HUES48 (cell line): ENCODE measurements around the gene ZBTB5.
"Not testable (repeated sequence)": the region's sequence is repeated elsewhere in the genome, so short reads cannot be mapped to it uniquely, and the experiment has no call there.

ENCODE experiments used
- H3K27ac ChIP-seq: one replicate; pipeline ENCODE4 v1.7.0; 2013; ENCODE audit warnings: low read depth, low read length, inconsistent platforms
- H3K27me3 ChIP-seq: 2 replicates; pipeline ENCODE4 v1.6.1; 2013; ENCODE audit warnings: mild to moderate bottlenecking, low read length; ENCODE audit not compliant: control insufficient read depth, insufficient read depth
- H3K36me3 ChIP-seq: 2 replicates; pipeline ENCODE4 v1.6.1; 2013; ENCODE audit warnings: low read length; ENCODE audit not compliant: control insufficient read depth, insufficient read depth
- H3K4me1 ChIP-seq: 2 replicates; pipeline ENCODE4 v1.6.1; 2013; ENCODE audit warnings: mild to moderate bottlenecking, low read length; ENCODE audit not compliant: control insufficient read depth, insufficient read depth
- H3K4me3 ChIP-seq: 2 replicates; pipeline ENCODE4 v1.5.1; 2013; ENCODE audit warnings: mild to moderate bottlenecking, low read depth, low read length
- H3K9ac ChIP-seq: 2 replicates; pipeline ENCODE4 v1.6.1; 2013; ENCODE audit warnings: mild to moderate bottlenecking, low read depth, low read length, moderate library complexity
- H3K9me3 ChIP-seq: 2 replicates; pipeline ENCODE4 v1.6.1; 2013; ENCODE audit warnings: low read length; ENCODE audit not compliant: control insufficient read depth, insufficient read depth

Gene ZBTB5

DNA sequence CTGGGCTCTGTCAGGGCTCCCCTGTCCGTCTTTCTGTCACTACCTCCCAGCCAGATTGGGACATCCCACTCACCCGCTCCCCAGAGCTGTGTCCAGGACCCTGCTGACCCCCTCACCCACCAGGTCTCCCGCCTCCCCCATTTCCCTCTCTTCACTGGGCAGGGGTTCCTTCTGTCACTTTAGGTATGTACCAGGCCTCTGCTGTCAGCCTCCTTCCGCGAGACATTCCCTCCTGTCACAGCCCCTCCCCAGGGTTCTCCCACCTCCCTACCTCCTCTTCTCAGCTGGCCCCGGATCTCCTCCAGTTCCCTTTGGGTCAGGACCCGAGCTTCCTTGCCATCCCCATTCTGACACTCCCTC is 21.0 kb upstream of the ZBTB5 start:
- peak overlapping the region; percentile 83 for H3K4me3 ChIP-seq
- H3K27ac ChIP-seq: peak overlapping the region; percentile 51
- no peaks in the 10 kb centered on the region for H3K9me3 ChIP-seq

GRCh38 chr9:37485389-37486255 is 20.4 kb upstream of the ZBTB5 start, which contains the start of gene POLR1E:
Gene POLR1E, plus strand, starts transcription at chr9:37485948. Its CDS starts 100 bp downstream, at chr9:37486048.
- peak within 1 kb of the TSS; percentile 83 for H3K4me3 ChIP-seq
- peak within 1 kb of the TSS; percentile 34 for H3K9ac ChIP-seq
- H3K9me3 ChIP-seq: no peaks in the 10 kb centered on the region
- H3K36me3 ChIP-seq: peaks cover 36% of the 10 kb centered on the region
- no peaks in the 10 kb centered on the region for H3K27me3 ChIP-seq
- peak within 1 kb of the TSS; percentile 51 for H3K27ac ChIP-seq
- peaks cover 16% of the 10 kb centered on the region for H3K4me1 ChIP-seq

More for the DNA sequence above, 21.0 kb upstream of the ZBTB5 start:
- peaks cover 16% of the 10 kb centered on the region for H3K4me1 ChIP-seq
- peak overlapping the region; percentile 34 for H3K9ac ChIP-seq
- no peaks in the 10 kb centered on the region for H3K27me3 ChIP-seq
- peaks cover 43% of the 10 kb centered on the region for H3K36me3 ChIP-seq

- Histone ChIP-seq H3K4me1 (peaks cover 7% of the 10 kb centered on the region; the same call in 1 of the 2 replicates), H3K27me3 (no peaks in the 10 kb centered on the region), H3K9ac (no peak overlapping the region), H3K27ac (no peak overlapping the region), H3K36me3 (no peaks in the 10 kb centered on the region), H3K9me3 (no peaks in the 10 kb centered on the region), H3K4me3 (no peak overlapping the region)
Measured at GRCh38 chr9:37480759-37481158, 15.5 kb upstream of the ZBTB5 start.

- not testable (repeated sequence) for H3K4me3 ChIP-seq, H3K9ac ChIP-seq, H3K27ac ChIP-seq, H3K36me3 ChIP-seq, H3K4me1 ChIP-seq, H3K27me3 ChIP-seq
- H3K9me3 ChIP-seq: peaks cover 11% of the 10 kb centered on the region
Measured at GRCh38 chr9:37477987-37478619, 12.9 kb upstream of the ZBTB5 start.

- peaks cover 11% of the 10 kb centered on the region for H3K9me3 ChIP-seq
- H3K27ac ChIP-seq, H3K9ac ChIP-seq, H3K27me3 ChIP-seq, H3K4me3 ChIP-seq, H3K36me3 ChIP-seq, H3K4me1 ChIP-seq: not testable (repeated sequence)
Measured at GRCh38 chr9:37477443-37477842, 12.2 kb upstream of the ZBTB5 start.

GRCh38 chr9:37476930-37477329 is 11.7 kb upstream of the ZBTB5 start:
- Histone ChIP-seq H3K9ac (no peak overlapping the region), H3K4me1 (peaks cover 6% of the 10 kb centered on the region), H3K9me3 (peaks cover 11% of the 10 kb centered on the region), H3K4me3 (no peak overlapping the region), H3K27me3 (no peaks in the 10 kb centered on the region), H3K36me3 (no peaks in the 10 kb centered on the region), H3K27ac (no peak overlapping the region)

- H3K4me3 ChIP-seq: no peak overlapping the region
- H3K36me3 ChIP-seq: no peaks in the 10 kb centered on the region
- peaks cover 17% of the 10 kb centered on the region for H3K4me1 ChIP-seq
- H3K9ac ChIP-seq: no peak overlapping the region
- peaks cover 11% of the 10 kb centered on the region for H3K9me3 ChIP-seq
- no peaks in the 10 kb centered on the region for H3K27me3 ChIP-seq
- no peak overlapping the region for H3K27ac ChIP-seq
Measured at GRCh38 chr9:37474438-37474837, 9.2 kb upstream of the ZBTB5 start.

GRCh38 chr9:37473982-37474381 is 8.7 kb upstream of the ZBTB5 start:
- not testable (repeated sequence) for H3K4me3 ChIP-seq, H3K9ac ChIP-seq, H3K27ac ChIP-seq, H3K27me3 ChIP-seq, H3K36me3 ChIP-seq
- H3K4me1 ChIP-seq: peaks cover 17% of the 10 kb centered on the region
- H3K9me3 ChIP-seq: peaks cover 11% of the 10 kb centered on the region

DNA sequence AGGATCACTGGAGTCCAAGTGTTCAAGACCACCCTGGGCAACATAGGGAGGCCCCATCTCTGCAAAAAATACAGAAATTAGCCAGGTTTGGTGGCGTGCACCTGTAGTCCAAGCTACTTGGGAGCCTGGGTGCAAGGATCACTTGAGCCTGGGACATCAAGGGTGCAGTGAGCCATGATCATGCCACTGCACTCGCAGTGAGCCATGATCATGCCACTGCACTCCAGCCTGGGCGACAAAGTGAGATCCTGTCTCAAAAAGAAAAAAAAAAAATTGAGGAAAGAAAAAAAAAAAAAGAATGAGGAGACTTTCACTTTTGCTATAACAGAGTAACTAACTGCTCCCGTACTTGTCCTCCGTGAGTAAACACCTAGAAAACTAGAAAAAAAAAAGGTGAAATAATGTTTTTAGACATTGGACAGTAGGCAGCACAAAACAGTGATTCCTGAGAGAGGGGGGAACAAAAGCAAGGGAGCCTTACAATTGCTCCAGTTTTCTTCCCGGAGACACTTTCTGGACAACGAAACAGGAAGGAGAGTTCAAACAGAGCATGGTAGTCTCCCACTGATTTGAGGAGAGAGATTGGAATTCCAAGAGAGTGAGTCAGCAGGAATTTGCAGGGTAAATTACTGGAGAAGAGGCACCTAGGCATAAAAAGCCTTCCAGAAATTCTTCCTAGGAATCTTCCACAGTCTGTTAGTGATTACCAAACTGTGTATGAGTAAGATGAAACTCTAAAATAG is 6.9 kb upstream of the ZBTB5 start:
- H3K9ac ChIP-seq: peak overlapping the region; percentile 65
- H3K36me3 ChIP-seq: no peaks in the 10 kb centered on the region
- no peaks in the 10 kb centered on the region for H3K27me3 ChIP-seq
- H3K4me3 ChIP-seq: peak overlapping the region; percentile 45; the same call in 1 of the 2 replicates
- peaks cover 18% of the 10 kb centered on the region for H3K4me1 ChIP-seq
- peaks cover 11% of the 10 kb centered on the region for H3K9me3 ChIP-seq
- peak overlapping the region; percentile 93 for H3K27ac ChIP-seq

GRCh38 chr9:37468620-37469019 is 3.4 kb upstream of the ZBTB5 start:
- Histone ChIP-seq H3K36me3 (no peaks in the 10 kb centered on the region), H3K9me3 (no peaks in the 10 kb centered on the region), H3K9ac (no peak overlapping the region), H3K27me3 (no peaks in the 10 kb centered on the region), H3K4me3 (no peak overlapping the region), H3K27ac (no peak overlapping the region), H3K4me1 (peaks cover 27% of the 10 kb centered on the region)

DNA sequence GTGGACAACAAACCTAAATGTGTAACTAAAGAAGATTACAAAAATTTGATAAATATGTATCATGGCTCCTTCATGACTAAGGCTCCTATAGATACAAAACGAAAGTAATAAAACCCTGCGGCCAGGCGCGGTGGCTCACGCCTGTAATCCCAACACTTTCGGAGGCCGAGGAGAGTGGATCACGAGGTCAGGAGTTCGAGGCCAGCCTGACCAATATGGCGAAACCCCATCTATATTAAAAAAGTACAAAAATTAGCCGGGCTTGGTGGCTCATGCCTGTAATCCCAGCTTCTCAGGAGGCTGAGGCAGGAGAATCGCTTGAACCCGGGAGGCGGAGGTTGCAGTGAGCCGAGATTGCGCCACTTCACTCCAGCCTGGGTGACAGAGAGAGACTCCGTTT is 2.3 kb upstream of the ZBTB5 start:
- H3K4me1 ChIP-seq: peaks cover 33% of the 10 kb centered on the region
- not testable (repeated sequence) for H3K4me3 ChIP-seq, H3K27ac ChIP-seq

More for the DNA sequence above, 2.3 kb upstream of the ZBTB5 start:
- not testable (repeated sequence) for H3K9me3 ChIP-seq, H3K27me3 ChIP-seq, H3K36me3 ChIP-seq, H3K9ac ChIP-seq
